Lung (tissue), 12 donors: ENCODE data around the gene ZNF830. TPM values are rescaled to one million over a fixed set of nuclear protein-coding genes. Genes with fewer than 3 reads are reported as not detected.

ENCODE experiments used
- ATAC-seq: fragments of 200-7000 bp; cut with Tn5 transposase; one replicate; pipeline ENCODE4 v1.9.1; 2020; ENCODE audit warnings: moderate number of reproducible peaks; ENCODE audit not compliant: insufficient read depth, low FRiP score
- DNase-seq, 3 donors: peaks; one replicate each; pipeline ENCODE4 v3.0.0-alpha.2; 2013 to 2017
- H3K27ac ChIP-seq, 2 donors: one replicate each; pipeline ENCODE4 v1.5.1; 2013; ENCODE audit warnings: mild to moderate bottlenecking in 2 of 2, moderate library complexity in 2 of 2, control low read depth in 1 of 2, inconsistent platforms in 1 of 2, low read depth in 1 of 2, low read length in 1 of 2
- H3K27me3 ChIP-seq, 3 donors: one replicate each; pipeline ENCODE4 v1.5.1; 2013; ENCODE audit warnings: low read length in 2 of 3; ENCODE audit not compliant: control insufficient read depth in 3 of 3, insufficient read depth in 3 of 3
- H3K36me3 ChIP-seq, 4 donors: one replicate each; pipeline ENCODE4 v1.5.1; 2013; ENCODE audit warnings: low read length in 4 of 4, mild to moderate bottlenecking in 1 of 4, moderate library complexity in 1 of 4; ENCODE audit not compliant: control insufficient read depth in 4 of 4, insufficient read depth in 4 of 4
- H3K4me1 ChIP-seq, 5 donors: one replicate each; pipeline ENCODE4 v1.5.1; 2013; ENCODE audit warnings: low read length in 5 of 5, mild to moderate bottlenecking in 2 of 5, moderate library complexity in 1 of 5; ENCODE audit not compliant: control insufficient read depth in 5 of 5, insufficient read depth in 5 of 5
- H3K4me3 ChIP-seq: one replicate; pipeline ENCODE4 v1.5.1; 2013; ENCODE audit warnings: mild to moderate bottlenecking, control low read depth, moderate library complexity
- H3K9ac ChIP-seq, 2 donors: one replicate each; pipeline ENCODE4 v1.5.1; 2013; ENCODE audit warnings: low read length in 2 of 2, control low read depth in 1 of 2; ENCODE audit not compliant: insufficient read depth in 1 of 2
- H3K9me3 ChIP-seq, 4 donors: one replicate each; pipeline ENCODE4 v1.5.1; 2013; ENCODE audit warnings: low read length in 3 of 4, mild to moderate bottlenecking in 1 of 4, moderate library complexity in 1 of 4; ENCODE audit not compliant: control insufficient read depth in 4 of 4, insufficient read depth in 3 of 4
- WGBS, 2 donors: extraction: QIAGEN DNeasy Blood & Tissue Kit; methylation state at CpG; one replicate each; pipeline ENCODE4 v1.1.7; 2013; 5-methylcytosine and 5-hydroxymethylcytosine counted together
- polyA plus RNA-seq, 2 donors: library from polyadenylated mRNA; stranded (reverse); fragments of 200-250 nt; gene quantifications; one replicate each; pipeline ENCODE4 v1.2.1, GENCODE V29; 2013
- total RNA-seq, 2 donors: library from RNA; depleted of rRNA in 1 of 2; stranded (reverse); fragments of >200 nt in 1 of 2; gene quantifications; one replicate each; pipeline ENCODE4 v1.2.1, GENCODE V29; 2014 to 2021
- TF ChIP-seq, protein P1 (sequence below): IDR thresholded peaks from 2 replicates; pipeline ENCODE4 v1.5.1; 2012; ENCODE audit warnings: mild to moderate bottlenecking; ENCODE audit errors: control extremely low read depth, extremely low read depth
- donor health status: control.
- donor health status: control.
- donor health status: Bipolar disorder and iron deficiency.
- donor health status: healthy.
- donor health status: DM: yes; HTN: yes; CAD: no.

ZNF830 gene
- total and polyA plus RNA-seq, 4 donors = 7.8 to 13.2 (median 11.8) TPM

- H3K36me3 ChIP-seq = peaks cover 3 to 43% (median 16%) of the 10 kb centered on the region in 4 donors
These were observed 45.6 kb downstream of the ZNF830 start for GRCh38 chr17:35006961-35007360.

DNA sequence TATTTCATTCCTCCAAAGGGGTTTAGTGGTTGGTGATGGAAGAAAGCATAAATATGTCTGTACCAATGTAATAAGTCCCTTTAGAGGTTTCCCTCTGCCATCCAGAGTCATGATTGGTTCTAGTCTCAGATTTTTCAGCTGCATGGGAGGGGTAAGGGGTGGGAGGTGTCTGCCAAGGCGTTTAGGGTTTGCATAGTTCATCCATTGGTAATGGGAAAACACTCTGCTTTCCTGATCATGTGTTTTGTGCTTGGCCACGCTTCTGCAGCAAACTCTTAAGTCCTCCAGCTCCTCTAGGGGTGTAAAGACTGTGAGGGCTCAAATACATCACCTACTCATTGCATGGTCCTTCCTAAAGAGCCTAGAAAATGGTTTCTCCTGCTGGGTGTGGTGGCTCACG, 48.8 kb downstream of the ZNF830 start:
- Histone ChIP-seq H3K27ac (no peak overlapping the region), H3K9me3 (no peaks in the 10 kb centered on the region), H3K4me1 (no peaks in the 10 kb centered on the region), H3K9ac (no peak overlapping the region), H3K27me3 (no peaks in the 10 kb centered on the region), H3K36me3 (peaks cover 3 to 32% (median 21%) of the 10 kb centered on the region in 4 donors), H3K4me3 (no peak overlapping the region)
- TF ChIP-seq, protein P1, sequence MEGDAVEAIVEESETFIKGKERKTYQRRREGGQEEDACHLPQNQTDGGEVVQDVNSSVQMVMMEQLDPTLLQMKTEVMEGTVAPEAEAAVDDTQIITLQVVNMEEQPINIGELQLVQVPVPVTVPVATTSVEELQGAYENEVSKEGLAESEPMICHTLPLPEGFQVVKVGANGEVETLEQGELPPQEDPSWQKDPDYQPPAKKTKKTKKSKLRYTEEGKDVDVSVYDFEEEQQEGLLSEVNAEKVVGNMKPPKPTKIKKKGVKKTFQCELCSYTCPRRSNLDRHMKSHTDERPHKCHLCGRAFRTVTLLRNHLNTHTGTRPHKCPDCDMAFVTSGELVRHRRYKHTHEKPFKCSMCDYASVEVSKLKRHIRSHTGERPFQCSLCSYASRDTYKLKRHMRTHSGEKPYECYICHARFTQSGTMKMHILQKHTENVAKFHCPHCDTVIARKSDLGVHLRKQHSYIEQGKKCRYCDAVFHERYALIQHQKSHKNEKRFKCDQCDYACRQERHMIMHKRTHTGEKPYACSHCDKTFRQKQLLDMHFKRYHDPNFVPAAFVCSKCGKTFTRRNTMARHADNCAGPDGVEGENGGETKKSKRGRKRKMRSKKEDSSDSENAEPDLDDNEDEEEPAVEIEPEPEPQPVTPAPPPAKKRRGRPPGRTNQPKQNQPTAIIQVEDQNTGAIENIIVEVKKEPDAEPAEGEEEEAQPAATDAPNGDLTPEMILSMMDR = no peak
- 84 to 91% methylated on average over 3 of the region's 3 CpGs for WGBS, 2 donors
- DNase-seq (no peak), ATAC-seq (no peak)

More at GRCh38 chr17:35006961-35007360, 45.6 kb downstream of the ZNF830 start:
- H3K27ac ChIP-seq = no peak overlapping the region
- WGBS, 2 donors = 59 to 95% methylated on average over 1 of the region's 1 CpG
- ATAC-seq (no peak), DNase-seq (no peak)
- H3K27me3 ChIP-seq = no peaks in the 10 kb centered on the region
- peaks cover 0 to 3% (median 0%) of the 10 kb centered on the region in 5 donors for H3K4me1 ChIP-seq
- H3K9me3 ChIP-seq = no peaks in the 10 kb centered on the region
- TF ChIP-seq, protein P1 = no peak
- H3K4me3 ChIP-seq = no peak overlapping the region
- H3K9ac ChIP-seq = no peak overlapping the region

DNA sequence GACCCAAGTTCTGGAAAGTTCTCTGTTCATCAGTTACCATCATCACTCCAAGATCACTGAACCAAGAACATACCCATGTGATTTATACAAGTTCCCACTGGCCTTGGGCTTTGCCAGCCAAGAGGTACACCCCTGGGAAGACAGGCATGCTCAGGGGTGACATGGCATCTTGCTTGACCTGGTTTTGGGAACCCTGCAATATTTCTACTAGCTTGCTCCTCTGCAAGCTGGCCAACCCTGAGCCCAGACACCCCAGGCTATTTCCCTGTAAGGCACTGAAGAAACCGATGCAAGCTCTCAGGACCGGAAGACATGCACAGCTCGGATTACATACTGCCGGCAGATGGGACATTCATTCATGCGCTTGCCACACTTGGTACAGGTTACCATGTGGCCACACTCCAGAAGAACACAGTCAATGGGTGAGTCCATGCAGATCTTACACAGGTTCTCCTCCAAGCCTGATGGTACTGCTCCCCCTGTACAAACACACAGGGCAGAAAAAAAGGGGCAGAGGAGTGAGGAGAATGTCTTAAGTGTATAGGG, 50.4 kb downstream of the ZNF830 start:
- Histone ChIP-seq H3K4me3 (no peak overlapping the region), H3K9ac (no peak overlapping the region), H3K36me3 (peaks cover 6 to 37% (median 27%) of the 10 kb centered on the region in 4 donors), H3K4me1 (no peaks in the 10 kb centered on the region), H3K9me3 (no peaks in the 10 kb centered on the region), H3K27me3 (no peaks in the 10 kb centered on the region), H3K27ac (no peak overlapping the region)
- TF ChIP-seq, protein P1 = no peak
- WGBS, 2 donors = 78 to 85% methylated on average over 5 of the region's 5 CpGs
- DNase-seq (no peak), ATAC-seq (no peak)

Other genes starting within 250 kb of the ZNF830 start
- gene CCT6B, start 80 bp upstream of the ZNF830 start, total RNA-seq = 1 to 10 TPM; 3.0 to 3.6 TPM
- 1 to 10 TPM in 1 of 2 donors, under 1 TPM in 1; 0.95 to 1.5 TPM for gene CCT6B, start 80 bp upstream of the ZNF830 start, polyA plus RNA-seq
- gene LIG3, start 19.0 kb downstream of the ZNF830 start, total RNA-seq = 10 to 100 TPM; 35.1 to 40.9 TPM
- 10 to 100 TPM in 1 of 2 donors, 1 to 10 TPM in 1; 6.2 to 17.1 TPM for gene LIG3, start 19.0 kb downstream of the ZNF830 start, polyA plus RNA-seq
- gene RFFL, start 102.2 kb downstream of the ZNF830 start, total RNA-seq = 10 to 100 TPM; 18.4 to 38.1 TPM
- gene RFFL, start 102.2 kb downstream of the ZNF830 start, polyA plus RNA-seq = 10 to 100 TPM in 1 of 2 donors, 1 to 10 TPM in 1; 5.8 to 25.4 TPM
- 10 to 100 TPM in 1 of 2 donors, 1 to 10 TPM in 1; 8.8 to 17.4 TPM for gene RAD51D, start 158.3 kb downstream of the ZNF830 start, total RNA-seq
- 1 to 10 TPM; 5.0 to 8.9 TPM for gene RAD51D, start 158.3 kb downstream of the ZNF830 start, polyA plus RNA-seq
- not detected for gene FNDC8, start 160.1 kb downstream of the ZNF830 start, total RNA-seq
- gene FNDC8, start 160.1 kb downstream of the ZNF830 start, polyA plus RNA-seq = not detected
- 10 to 100 TPM in 1 of 2 donors, 1 to 10 TPM in 1; 7.7 to 15.2 TPM for gene NLE1, start 180.8 kb downstream of the ZNF830 start, total RNA-seq
- 10 to 100 TPM in 1 of 2 donors, 1 to 10 TPM in 1; 6.8 to 10.6 TPM for gene NLE1, start 180.8 kb downstream of the ZNF830 start, polyA plus RNA-seq
- gene UNC45B, start 186.3 kb downstream of the ZNF830 start, total RNA-seq = 1 to 10 TPM in 1 of 2 donors, under 1 TPM in 1; 0.43 to 1.6 TPM
- under 1 TPM; 0.06 to 0.16 TPM for gene UNC45B, start 186.3 kb downstream of the ZNF830 start, polyA plus RNA-seq
- gene SLC35G3, start 232.9 kb downstream of the ZNF830 start, total RNA-seq = not detected
- under 1 TPM in 1 of 2 donors, not detected in 1; 0.04 TPM for gene SLC35G3, start 232.9 kb downstream of the ZNF830 start, polyA plus RNA-seq